SK-N-MC (cell line): ENCODE measurements around the gene CAMK1.
A peak's percentile ranks its signal among the peaks of the same experiment; 100 is the strongest.
"Not testable (repeated sequence)": the region's sequence is repeated elsewhere in the genome, so short reads cannot be mapped to it uniquely, and the experiment has no call there.

Source experiments
- DNase-seq: peaks from one replicate; pipeline ENCODE4 v3.0.0-alpha.2; 2011; ENCODE audit warnings: low read depth, low spot score
- H3K27ac ChIP-seq: fragments of 200-600 bp; sonication (generic); 2 replicates; pipeline ENCODE4 v1.5.1; 2016; ENCODE audit warnings: mixed run types
- H3K36me3 ChIP-seq: fragments of 200-600 bp; sonication (generic); 2 replicates; pipeline ENCODE4 v1.6.1; 2017; ENCODE audit warnings: antibody characterized with exemption, low read length, mixed read lengths; ENCODE audit not compliant: insufficient read depth
- H3K4me3 ChIP-seq: fragments of 200-600 bp; sonication (generic); 2 replicates; pipeline ENCODE4 v1.5.1; 2016
- H3K9ac ChIP-seq: fragments of 200-600 bp; sonication (generic); 2 replicates; pipeline ENCODE4 v1.8.0; 2017; ENCODE audit warnings: mixed run types, mixed read lengths; ENCODE audit not compliant: insufficient read length
- H3K9me3 ChIP-seq: fragments of 200-600 bp; sonication (generic); 2 replicates; pipeline ENCODE4 v1.6.1; 2017; ENCODE audit warnings: low read depth, mild to moderate bottlenecking, antibody characterized with exemption, low read length, moderate library complexity, mixed read lengths
- EZH2 ChIP-seq: fragments of 200-600 bp; sonication (generic); IDR thresholded peaks from one replicate; pipeline ENCODE4 v1.6.1; 2017; ENCODE audit warnings: antibody characterized with exemption
- FOXP2 ChIP-seq: optimal IDR thresholded peaks from 2 replicates; pipeline ENCODE3; 2011; ENCODE audit warnings: mild to moderate bottlenecking, moderate library complexity; ENCODE audit not compliant: insufficient read depth; ENCODE audit errors: extremely low read length, control extremely low read depth
- POLR2AphosphoS5 ChIP-seq: IDR thresholded peaks from 2 replicates; pipeline ENCODE4 v1.6.1; 2012; ENCODE audit warnings: mild to moderate bottlenecking, low read depth, low read length, borderline replicate concordance

The CAMK1 gene

DNA sequence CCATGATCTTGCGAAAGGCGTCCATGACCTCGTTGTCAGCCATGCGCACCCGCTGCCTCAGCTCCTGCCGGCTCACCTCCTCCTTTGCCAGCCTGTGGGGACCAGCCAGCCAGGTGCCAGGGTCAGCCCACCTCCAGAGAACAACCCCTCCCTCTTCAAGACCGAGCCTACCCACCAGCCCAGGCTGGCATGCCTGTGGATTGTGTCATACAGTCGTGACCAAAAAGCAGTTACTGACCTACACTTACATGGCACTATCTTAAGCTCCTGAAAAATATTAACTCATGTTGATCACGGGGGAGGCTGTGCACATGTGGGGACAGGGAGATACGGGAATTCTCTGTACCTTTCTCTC is 10.7 kb upstream of the CAMK1 start:
- TF ChIP-seq EZH2 (no peak), POLR2AphosphoS5 (no peak), FOXP2 (no peak)
- Histone ChIP-seq H3K27ac (no peak overlapping the region), H3K9me3 (no peaks in the 10 kb centered on the region), H3K4me3 (no peak overlapping the region), H3K9ac (no peak overlapping the region), H3K36me3 (no peaks in the 10 kb centered on the region)
- DNase-seq = no peak

DNA sequence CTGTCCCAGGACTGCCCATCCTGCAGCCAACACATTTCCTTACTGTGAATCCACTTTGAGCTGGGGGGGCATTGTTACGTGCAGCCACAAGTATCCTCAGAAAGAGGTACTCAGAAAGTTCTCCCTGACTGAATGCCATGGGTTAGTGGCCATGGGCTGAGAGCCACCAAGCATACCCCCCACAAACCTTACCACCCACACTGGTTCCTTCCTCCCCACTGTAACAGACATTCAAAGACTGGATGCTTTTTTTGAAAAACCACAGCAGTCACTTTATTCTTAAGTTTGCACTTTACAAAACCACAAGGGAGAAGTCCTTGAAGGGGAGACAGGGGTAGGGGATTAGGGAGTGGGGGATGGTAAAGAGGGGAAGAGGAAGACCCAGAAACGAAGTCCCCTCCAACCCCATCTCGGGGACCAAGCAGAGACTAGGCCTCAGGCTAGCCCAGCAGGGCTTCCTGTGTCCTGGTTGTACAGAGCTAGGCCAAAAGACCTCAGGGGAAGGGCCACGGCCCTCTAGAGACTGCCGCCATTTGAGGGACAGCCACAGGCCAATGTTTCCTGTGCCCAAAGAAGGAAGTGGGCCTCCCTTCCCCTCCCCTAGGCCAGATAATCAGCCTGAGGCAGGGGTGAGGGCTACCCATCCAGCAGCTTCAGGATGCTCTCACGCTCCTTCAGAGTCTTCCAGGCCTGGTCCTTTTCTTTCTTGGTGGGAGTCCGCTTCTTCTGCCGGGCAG is 10.1 kb upstream of the CAMK1 start:
- no peak overlapping the region for H3K9ac ChIP-seq
- no peak overlapping the region for H3K4me3 ChIP-seq
- DNase-seq = peak; percentile 26
- no peaks in the 10 kb centered on the region for H3K9me3 ChIP-seq
- H3K36me3 ChIP-seq = no peaks in the 10 kb centered on the region
- no peak overlapping the region for H3K27ac ChIP-seq
- TF ChIP-seq POLR2AphosphoS5 = 0 out of 2 replicates have a peak, but pooled peaks have one; percentile 14
- TF ChIP-seq EZH2 = no peak

DNA sequence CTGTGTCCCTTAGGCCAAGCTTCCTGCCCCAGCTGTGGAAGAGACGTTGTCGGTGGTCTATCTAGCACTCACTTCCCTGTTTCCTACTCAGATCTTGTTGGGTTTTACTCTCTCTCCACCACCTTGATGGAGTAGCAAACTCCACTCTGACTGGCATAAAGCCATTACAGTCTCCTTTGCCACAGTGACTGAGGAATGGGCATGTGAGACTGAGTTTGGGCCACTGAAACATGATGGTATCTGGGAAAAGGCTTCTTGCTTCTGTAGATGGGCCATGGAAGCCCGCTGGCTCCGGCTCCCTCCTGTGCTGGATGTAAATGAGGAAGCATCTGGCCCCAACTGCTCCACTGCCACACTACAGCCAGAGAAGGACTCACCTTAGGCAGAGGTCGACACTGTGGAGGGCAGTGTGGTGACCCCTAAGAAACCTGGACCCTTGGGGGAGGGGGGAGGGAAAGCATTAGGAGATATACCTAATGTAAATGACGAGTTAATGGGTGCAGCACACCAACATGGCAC is 9.4 kb upstream of the CAMK1 start:
- DNase-seq = no peak
- Histone ChIP-seq H3K36me3 (no peaks in the 10 kb centered on the region), H3K9me3 (no peaks in the 10 kb centered on the region), H3K27ac (no peak overlapping the region), H3K9ac (no peak overlapping the region), H3K4me3 (no peak overlapping the region)
- no peak for TF ChIP-seq EZH2
- TF ChIP-seq POLR2AphosphoS5 = no peak

- DNase-seq = no peak
- Histone ChIP-seq H3K27ac (no peak overlapping the region), H3K36me3 (no peaks in the 10 kb centered on the region)
These were observed 8.7 kb upstream of the CAMK1 start for GRCh38 chr3:9778143-9779074.

DNA sequence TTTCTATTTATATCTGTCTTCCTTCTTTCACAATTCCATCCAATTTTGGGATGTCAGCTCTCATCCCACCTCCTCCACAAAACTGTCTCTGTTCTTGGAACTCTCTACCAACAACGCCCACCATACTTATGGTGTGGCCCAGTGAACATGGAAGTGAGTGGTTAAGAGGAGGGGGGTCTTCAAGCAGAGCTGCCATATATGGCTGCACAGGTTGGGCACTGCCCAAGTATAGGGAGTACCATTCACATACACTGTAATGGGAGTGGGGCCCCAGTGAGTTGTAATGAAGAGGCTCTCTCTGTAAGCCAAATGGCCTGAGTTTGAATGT is 7.9 kb upstream of the CAMK1 start:
- TF ChIP-seq FOXP2 (no peak), POLR2AphosphoS5 (no peak), EZH2 (no peak)
- DNase-seq = no peak
- Histone ChIP-seq H3K36me3 (no peaks in the 10 kb centered on the region), H3K27ac (no peak overlapping the region), H3K9ac (no peak overlapping the region), H3K9me3 (no peaks in the 10 kb centered on the region), H3K4me3 (no peak overlapping the region)

More at GRCh38 chr3:9778143-9779074, 8.7 kb upstream of the CAMK1 start:
- Histone ChIP-seq H3K9me3 (no peaks in the 10 kb centered on the region), H3K9ac (no peak overlapping the region), H3K4me3 (no peak overlapping the region)
- no peak for TF ChIP-seq FOXP2
- no peak for TF ChIP-seq EZH2
- TF ChIP-seq POLR2AphosphoS5 = no peak

GRCh38 chr3:9776896-9777693 is 7.3 kb upstream of the CAMK1 start:
- Histone ChIP-seq H3K9ac (no peak overlapping the region), H3K27ac (no peak overlapping the region), H3K36me3 (no peaks in the 10 kb centered on the region), H3K9me3 (no peaks in the 10 kb centered on the region), H3K4me3 (no peak overlapping the region)
- no peak for DNase-seq
- TF ChIP-seq FOXP2 = no peak
- TF ChIP-seq POLR2AphosphoS5 = no peak
- no peak for TF ChIP-seq EZH2

- H3K36me3 ChIP-seq, H3K27ac ChIP-seq, H3K9me3 ChIP-seq, H3K9ac ChIP-seq, H3K4me3 ChIP-seq, DNase-seq: not testable (repeated sequence)
These were observed 1.3 kb upstream of the CAMK1 start for GRCh38 chr3:9771007-9771406.

- Histone ChIP-seq H3K9me3 (no peaks in the 10 kb centered on the region), H3K36me3 (no peaks in the 10 kb centered on the region), H3K9ac (peak overlapping the region; percentile 57), H3K4me3 (peak overlapping the region; percentile 73), H3K27ac (no peak overlapping the region)
- DNase-seq = no peak
- no peak for TF ChIP-seq EZH2
- no peak for TF ChIP-seq POLR2AphosphoS5
- no peak for TF ChIP-seq FOXP2
These were observed 597 bp upstream of the CAMK1 start for GRCh38 chr3:9770276-9770812.
